A673 (cell line): ENCODE measurements around the gene IFT27. TPM values are rescaled to one million over a fixed set of nuclear protein-coding genes. Genes with fewer than 3 reads are reported as not detected.

Experiments used
- BruUV-seq: library from RNA; stranded (reverse); fragments of 400-500 nt; replicated peaks from 2 replicates; lab custom pipeline; 2021; lab: Mats Ljungman, UMichigan
- CTCF ChIA-PET: fragments of 300-600 bp; sonication (Branson Sonifier 250); formaldehyde crosslinking; loops from one replicate; lab custom pipeline; 2022; ENCODE audit warnings: antibody characterized with exemption; lab: Charles Lee
- POLR2A ChIA-PET: fragments of 300-600 bp; sonication (Branson Sonifier 250); formaldehyde crosslinking; loops from one replicate; lab custom pipeline; 2022; ENCODE audit warnings: antibody characterized with exemption; ENCODE audit not compliant: low non-redundant PET; lab: Charles Lee
- DNase-seq: peaks from one replicate; pipeline ENCODE4 v3.0.0-alpha.2; 2015; ENCODE audit warnings: low spot score
- H3K27ac ChIP-seq: fragments of 200-600 bp; sonication (generic); 2 replicates; pipeline ENCODE4 v1.5.1; 2016; ENCODE audit warnings: mixed run types, low read depth, mild to moderate bottlenecking, mixed read lengths, antibody characterized with exemption, low read length; ENCODE audit not compliant: poor library complexity, severe bottlenecking
- H3K27me3 ChIP-seq: fragments of 200-600 bp; sonication (generic); replicated peaks from 2 replicates; pipeline ENCODE4 v1.6.1; 2017; ENCODE audit warnings: mixed run types, low read depth, mild to moderate bottlenecking, mixed read lengths, antibody characterized with exemption, low read length; ENCODE audit not compliant: insufficient read depth, poor library complexity
- H3K36me3 ChIP-seq: fragments of 200-600 bp; sonication (generic); 2 replicates; pipeline ENCODE4 v1.6.1; 2016; ENCODE audit warnings: mixed run types, mild to moderate bottlenecking, mixed read lengths, antibody characterized with exemption, low read length; ENCODE audit not compliant: insufficient read depth, poor library complexity, severe bottlenecking
- H3K4me1 ChIP-seq: fragments of 200-600 bp; sonication (generic); 2 replicates; pipeline ENCODE4 v1.6.1; 2017; ENCODE audit warnings: mixed run types, mild to moderate bottlenecking, mixed read lengths, antibody characterized with exemption, low read length; ENCODE audit not compliant: insufficient read depth, poor library complexity, severe bottlenecking
- H3K4me3 ChIP-seq: fragments of 200-600 bp; sonication (generic); 2 replicates; pipeline ENCODE4 v1.5.1; 2016; ENCODE audit warnings: low read depth, mixed run types, mild to moderate bottlenecking, mixed read lengths, low read length; ENCODE audit not compliant: poor library complexity, severe bottlenecking
- H3K9me3 ChIP-seq: fragments of 200-600 bp; sonication (generic); 2 replicates; pipeline ENCODE4 v1.6.1; 2016; ENCODE audit warnings: mixed run types, low read depth, mild to moderate bottlenecking, mixed read lengths, antibody characterized with exemption, low read length; ENCODE audit not compliant: poor library complexity, severe bottlenecking
- EZH2 ChIP-seq: fragments of 200-600 bp; sonication (generic); IDR thresholded peaks from 2 replicates; pipeline ENCODE4 v1.6.1; 2017; ENCODE audit warnings: borderline replicate concordance, low read depth, mild to moderate bottlenecking, mixed read lengths, antibody characterized with exemption, low read length; ENCODE audit not compliant: poor library complexity, severe bottlenecking
- intact Hi-C: fragments of 100-400 bp; cut with micrococcal nuclease; formaldehyde crosslinking; loops from one replicate; pipeline ENCODE4 v1.10.0; 2022; ENCODE audit not compliant: unreplicated experiment
- total RNA-seq: library from RNA; stranded (reverse); gene quantifications from 2 replicates; pipeline ENCODE4 v1.2.3, GENCODE V29; 2021
- TF ChIP-seq, protein P1 (sequence below): fragments of 300-800, 200-600 bp; sonication (generic); conservative IDR thresholded peaks from 2 replicates; pipeline ENCODE4 v1.5.1; 2017; ENCODE audit warnings: low read depth, mild to moderate bottlenecking, antibody characterized with exemption, low read length, moderate library complexity, mixed read lengths

IFT27 gene
- total RNA-seq, 1 experiment from 2014 or later, result 24.9 TPM

GRCh38 chr22:36743591-36744412, 32.1 kb downstream of the IFT27 start:
- no peak for DNase-seq
- Histone ChIP-seq H3K27me3 (peaks cover 6% of the 10 kb centered on the region), H3K4me3 (no peak overlapping the region), H3K4me1 (no peaks in the 10 kb centered on the region), H3K27ac (no peak overlapping the region), H3K9me3 (no peaks in the 10 kb centered on the region), H3K36me3 (no peaks in the 10 kb centered on the region)
- intact Hi-C loops, result no loop called here
- TF ChIP-seq, protein P1, sequence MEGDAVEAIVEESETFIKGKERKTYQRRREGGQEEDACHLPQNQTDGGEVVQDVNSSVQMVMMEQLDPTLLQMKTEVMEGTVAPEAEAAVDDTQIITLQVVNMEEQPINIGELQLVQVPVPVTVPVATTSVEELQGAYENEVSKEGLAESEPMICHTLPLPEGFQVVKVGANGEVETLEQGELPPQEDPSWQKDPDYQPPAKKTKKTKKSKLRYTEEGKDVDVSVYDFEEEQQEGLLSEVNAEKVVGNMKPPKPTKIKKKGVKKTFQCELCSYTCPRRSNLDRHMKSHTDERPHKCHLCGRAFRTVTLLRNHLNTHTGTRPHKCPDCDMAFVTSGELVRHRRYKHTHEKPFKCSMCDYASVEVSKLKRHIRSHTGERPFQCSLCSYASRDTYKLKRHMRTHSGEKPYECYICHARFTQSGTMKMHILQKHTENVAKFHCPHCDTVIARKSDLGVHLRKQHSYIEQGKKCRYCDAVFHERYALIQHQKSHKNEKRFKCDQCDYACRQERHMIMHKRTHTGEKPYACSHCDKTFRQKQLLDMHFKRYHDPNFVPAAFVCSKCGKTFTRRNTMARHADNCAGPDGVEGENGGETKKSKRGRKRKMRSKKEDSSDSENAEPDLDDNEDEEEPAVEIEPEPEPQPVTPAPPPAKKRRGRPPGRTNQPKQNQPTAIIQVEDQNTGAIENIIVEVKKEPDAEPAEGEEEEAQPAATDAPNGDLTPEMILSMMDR, result no peak
- TF ChIP-seq EZH2, result no peak
- CTCF ChIA-PET, result no interaction called here
- no TSS peak for BruUV-seq
- POLR2A ChIA-PET, result no interaction called here

GRCh38 chr22:36743011-36743410, 32.9 kb downstream of the IFT27 start:
- no peak for TF ChIP-seq EZH2
- TF ChIP-seq, protein P1, result no peak

DNA sequence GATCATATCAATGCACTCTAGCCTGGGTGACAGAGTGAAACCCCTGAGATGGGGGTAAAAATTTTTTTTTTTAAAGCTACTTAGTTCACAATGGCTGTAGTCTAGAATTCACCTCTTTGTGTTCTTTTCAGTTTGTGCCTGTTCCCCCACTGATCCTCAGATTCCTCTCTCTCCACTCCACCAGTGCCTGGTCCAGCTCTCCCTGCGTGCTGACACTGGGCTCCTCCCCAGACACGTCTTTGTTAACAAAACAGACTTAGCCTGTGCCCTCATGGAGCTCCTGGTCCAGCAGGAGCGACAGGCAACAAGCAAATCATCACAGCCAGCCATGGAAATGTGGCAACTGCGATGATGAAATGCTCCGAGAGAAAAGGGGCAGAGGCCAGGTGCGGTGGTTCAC, 34.0 kb downstream of the IFT27 start:
- no peak for TF ChIP-seq EZH2
- TF ChIP-seq, protein P1, result no peak
- H3K9me3 ChIP-seq, result no peaks in the 10 kb centered on the region
- POLR2A ChIA-PET, result no interaction called here
- H3K27ac ChIP-seq, result no peak overlapping the region
- H3K4me3 ChIP-seq, result no peak overlapping the region
- CTCF ChIA-PET, result no interaction called here
- intact Hi-C loops, result no loop called here
- H3K27me3 ChIP-seq, result peaks cover 21% of the 10 kb centered on the region
- BruUV-seq, result no TSS peak
- no peaks in the 10 kb centered on the region for H3K4me1 ChIP-seq
- DNase-seq, result no peak
- H3K36me3 ChIP-seq, result no peaks in the 10 kb centered on the region

More at GRCh38 chr22:36743011-36743410, 32.9 kb downstream of the IFT27 start:
- Histone ChIP-seq H3K36me3 (no peaks in the 10 kb centered on the region), H3K4me3 (no peak overlapping the region), H3K27me3 (peaks cover 14% of the 10 kb centered on the region), H3K9me3 (no peaks in the 10 kb centered on the region), H3K4me1 (no peaks in the 10 kb centered on the region), H3K27ac (no peak overlapping the region)
- intact Hi-C loops, result no loop called here
- CTCF ChIA-PET, result no interaction called here
- POLR2A ChIA-PET, result no interaction called here
- DNase-seq, result no peak
- no TSS peak for BruUV-seq
